ENCODE data around the gene RPL39.
"Not testable (repeated sequence)": the region's sequence is repeated elsewhere in the genome, so short reads cannot be mapped to it uniquely, and the experiment has no call there.

The RPL39 gene

GRCh38 chrX:119762718-119763117, 28.7 kb downstream of the RPL39 start:
- DNase-seq, result no peak

- no peak for DNase-seq
Measured at GRCh38 chrX:119760026-119760877, 31.2 kb downstream of the RPL39 start.

- no peak for DNase-seq
Measured at GRCh38 chrX:119759248-119759766, 32.1 kb downstream of the RPL39 start.

GRCh38 chrX:119758731-119759247, 32.6 kb downstream of the RPL39 start:
- DNase-seq, result peak; percentile 1

- DNase-seq, result peak; percentile 9
Measured at GRCh38 chrX:119757979-119758730, 33.3 kb downstream of the RPL39 start, which contains the start of gene SOWAHD. TSS of gene SOWAHD (plus strand) at chrX:119758588. CDS start at chrX:119758668, 80 bp downstream.

GRCh38 chrX:119757646-119757978, 33.8 kb downstream of the RPL39 start:
- DNase-seq, result no peak

GRCh38 chrX:119756926-119757635, 34.3 kb downstream of the RPL39 start:
- no peak for DNase-seq

- DNase-seq, result peak; percentile 16
Measured at GRCh38 chrX:119755981-119756533, 35.4 kb downstream of the RPL39 start.

GRCh38 chrX:119753639-119754257, 37.7 kb downstream of the RPL39 start:
- peak; percentile 30 for DNase-seq

GRCh38 chrX:119753001-119753400, 38.4 kb downstream of the RPL39 start:
- DNase-seq, result no peak

- DNase-seq, result not testable (repeated sequence)
Measured at GRCh38 chrX:119750751-119751150, 40.7 kb downstream of the RPL39 start.

- peak; percentile 0 for DNase-seq
Measured at GRCh38 chrX:119750131-119750530, 41.3 kb downstream of the RPL39 start.

- DNase-seq, result no peak
Measured at GRCh38 chrX:119745283-119745848, 46.1 kb downstream of the RPL39 start.

- DNase-seq, result no peak
Measured at GRCh38 chrX:119738742-119739141, 52.7 kb downstream of the RPL39 start.
